Keratinocyte (primary cell): ENCODE measurements around the gene PACC1. TPM values are rescaled to one million over a fixed set of nuclear protein-coding genes. Genes with fewer than 3 reads are reported as not detected.

ENCODE experiments used
- DNase-seq: peaks from one replicate; pipeline ENCODE4 v3.0.0-alpha.2; 2011; ENCODE audit warnings: low read depth, missing footprints, low spot score
- FAIRE-seq: peaks from 2 replicates; lab custom pipeline; 2011; peaks lifted over from hg19 to GRCh38; lab: Jason Lieb, UNC
- H2AFZ ChIP-seq: 2 replicates; pipeline ENCODE4 v1.6.0; 2012; ENCODE audit warnings: low read length, control low read depth, inconsistent platforms; ENCODE audit not compliant: control insufficient read depth
- H3K27ac ChIP-seq: 2 replicates; pipeline ENCODE4 v1.5.1; 2011; ENCODE audit warnings: low read length; ENCODE audit not compliant: control insufficient read depth, insufficient read depth
- H3K27me3 ChIP-seq: 3 replicates; pipeline ENCODE4 v1.6.0; 2011; ENCODE audit warnings: low read length; ENCODE audit not compliant: control insufficient read depth, insufficient read depth; ENCODE audit errors: extremely low read depth
- H3K36me3 ChIP-seq, 2 experiments: 2 replicates in 1 of 2; 3 replicates in 1 of 2; pipeline ENCODE4 v1.5.1; 2011; ENCODE audit warnings: low read length in 2 of 2, mild to moderate bottlenecking in 1 of 2; ENCODE audit not compliant: control insufficient read depth in 2 of 2, insufficient read depth in 2 of 2; ENCODE audit errors: extremely low read depth in 1 of 2
- H3K4me1 ChIP-seq: 3 replicates; pipeline ENCODE4 v1.5.1; 2011; ENCODE audit warnings: low read length; ENCODE audit not compliant: control insufficient read depth, insufficient read depth; ENCODE audit errors: extremely low read depth
- H3K4me2 ChIP-seq: 3 replicates; pipeline ENCODE4 v1.6.0; 2011; ENCODE audit warnings: low read depth, low read length; ENCODE audit not compliant: control insufficient read depth, insufficient read depth; ENCODE audit errors: extremely low read depth
- H3K4me3 ChIP-seq, 3 experiments: fragments of 200-600 bp in 1 of 3; sonication (generic) in 1 of 3; 2 replicates in 2 of 3; 3 replicates in 1 of 3; pipeline ENCODE4 v1.5.1; 2011 to 2016; ENCODE audit warnings: low read length in 3 of 3, mild to moderate bottlenecking in 3 of 3, control low read depth in 2 of 3, inconsistent platforms in 1 of 3, low read depth in 1 of 3, mixed read lengths in 1 of 3, mixed run types in 1 of 3, moderate library complexity in 1 of 3; ENCODE audit not compliant: control insufficient read depth in 2 of 3, insufficient read depth in 2 of 3; ENCODE audit errors: extremely low read depth in 1 of 3
- H3K79me2 ChIP-seq: 2 replicates; pipeline ENCODE4 v1.6.0; 2012; ENCODE audit warnings: low read length; ENCODE audit not compliant: control insufficient read depth, insufficient read depth
- H3K9ac ChIP-seq: 3 replicates; pipeline ENCODE4 v1.6.0; 2011; ENCODE audit warnings: low read length; ENCODE audit not compliant: control insufficient read depth, insufficient read depth; ENCODE audit errors: extremely low read depth
- H3K9me1 ChIP-seq: 3 replicates; pipeline ENCODE4 v1.6.0; 2011; ENCODE audit warnings: low read length; ENCODE audit not compliant: control insufficient read depth, insufficient read depth; ENCODE audit errors: extremely low read depth
- H3K9me3 ChIP-seq: 2 replicates; pipeline ENCODE4 v1.5.1; 2012; ENCODE audit warnings: low read depth, low read length; ENCODE audit not compliant: control insufficient read depth
- H4K20me1 ChIP-seq: 3 replicates; pipeline ENCODE4 v1.6.0; 2011; ENCODE audit warnings: low read length; ENCODE audit not compliant: control insufficient read depth, insufficient read depth; ENCODE audit errors: extremely low read depth
- EZH2 ChIP-seq: IDR thresholded peaks from one replicate; pipeline ENCODE4 v1.6.1; 2012; ENCODE audit warnings: inconsistent platforms, mild to moderate bottlenecking, low read length, moderate library complexity
- dilution Hi-C: fragments of 300-500 bp; cut with MboI; formaldehyde crosslinking; loops from one replicate; pipeline ENCODE4 v1.7.0; 2020; ENCODE audit warnings: low sequenced_read_pairs; ENCODE audit not compliant: extremely low pct_ligation_motif_present
- polyA plus RNA-seq, 5 experiments: library from polyadenylated mRNA; depleted of rRNA in 3 of 5; stranded (reverse) in 3 of 5; stranded (forward) in 1 of 5; unstranded in 1 of 5; fragments of >200 nt; gene quantifications; 1 replicate in 1 of 5; 2 replicates in 3 of 5; 3 replicates in 1 of 5; pipeline versions ENCODE4 v1.2.1 to v1.2.3, GENCODE V29; 2011 to 2012; ENCODE audit warnings: missing spikeins in 2 of 5, low read depth in 1 of 5, low replicate concordance in 1 of 5
- TF ChIP-seq, protein P1 (sequence below), 3 experiments: IDR thresholded peaks in 1 of 3; conservative IDR thresholded peaks in 1 of 3; optimal IDR thresholded peaks in 1 of 3; 2 replicates in 2 of 3; 3 replicates in 1 of 3; pipeline versions ENCODE3 to v1.5.1; 2011; ENCODE audit warnings: low read length in 3 of 3, mild to moderate bottlenecking in 3 of 3, moderate library complexity in 2 of 3, control low read depth in 1 of 3, inconsistent platforms in 1 of 3; ENCODE audit not compliant: insufficient read depth in 2 of 3; ENCODE audit errors: extremely low read depth in 1 of 3

Gene PACC1
- polyA plus RNA-seq, 1 donor (not counting 4 experiments of a cell fraction or from before 2014, with no cell fraction given): 12.7 TPM

- H3K27me3 ChIP-seq: no peaks in the 10 kb centered on the region
- DNase-seq (no peak), FAIRE-seq (no peak)
- H2AFZ ChIP-seq: no peak overlapping the region
- H3K27ac ChIP-seq: no peak overlapping the region
- dilution Hi-C loops: no loop called here
- H3K9me3 ChIP-seq: no peaks in the 10 kb centered on the region
- peaks cover 2% of the 10 kb centered on the region for H3K9me1 ChIP-seq
- no peaks in the 10 kb centered on the region for H3K4me1 ChIP-seq
- H3K79me2 ChIP-seq: peaks cover 2% of the 10 kb centered on the region
- peaks cover 11 to 20% of the 10 kb centered on the region in 2 experiments for H3K36me3 ChIP-seq
- H3K4me3 ChIP-seq: no peak overlapping the region
- H3K9ac ChIP-seq: no peak overlapping the region
- H3K4me2 ChIP-seq: no peak overlapping the region
- TF ChIP-seq, protein P1, sequence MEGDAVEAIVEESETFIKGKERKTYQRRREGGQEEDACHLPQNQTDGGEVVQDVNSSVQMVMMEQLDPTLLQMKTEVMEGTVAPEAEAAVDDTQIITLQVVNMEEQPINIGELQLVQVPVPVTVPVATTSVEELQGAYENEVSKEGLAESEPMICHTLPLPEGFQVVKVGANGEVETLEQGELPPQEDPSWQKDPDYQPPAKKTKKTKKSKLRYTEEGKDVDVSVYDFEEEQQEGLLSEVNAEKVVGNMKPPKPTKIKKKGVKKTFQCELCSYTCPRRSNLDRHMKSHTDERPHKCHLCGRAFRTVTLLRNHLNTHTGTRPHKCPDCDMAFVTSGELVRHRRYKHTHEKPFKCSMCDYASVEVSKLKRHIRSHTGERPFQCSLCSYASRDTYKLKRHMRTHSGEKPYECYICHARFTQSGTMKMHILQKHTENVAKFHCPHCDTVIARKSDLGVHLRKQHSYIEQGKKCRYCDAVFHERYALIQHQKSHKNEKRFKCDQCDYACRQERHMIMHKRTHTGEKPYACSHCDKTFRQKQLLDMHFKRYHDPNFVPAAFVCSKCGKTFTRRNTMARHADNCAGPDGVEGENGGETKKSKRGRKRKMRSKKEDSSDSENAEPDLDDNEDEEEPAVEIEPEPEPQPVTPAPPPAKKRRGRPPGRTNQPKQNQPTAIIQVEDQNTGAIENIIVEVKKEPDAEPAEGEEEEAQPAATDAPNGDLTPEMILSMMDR (optimal IDR thresholded peaks at IDR 0.05 in 1 of 3, IDR thresholded peaks at IDR 0.05 in 1 of 3, conservative IDR thresholded peaks at IDR 0.05 in 1 of 3; ENCODE audit: extremely low read depth in 1 of 3, insufficient read depth in 2 of 3, low read length in 3 of 3): no peak
- no peak for TF ChIP-seq EZH2
- no peaks in the 10 kb centered on the region for H4K20me1 ChIP-seq
These were observed 25.5 kb downstream of the PACC1 start for GRCh38 chr1:212388985-212389716.

DNA sequence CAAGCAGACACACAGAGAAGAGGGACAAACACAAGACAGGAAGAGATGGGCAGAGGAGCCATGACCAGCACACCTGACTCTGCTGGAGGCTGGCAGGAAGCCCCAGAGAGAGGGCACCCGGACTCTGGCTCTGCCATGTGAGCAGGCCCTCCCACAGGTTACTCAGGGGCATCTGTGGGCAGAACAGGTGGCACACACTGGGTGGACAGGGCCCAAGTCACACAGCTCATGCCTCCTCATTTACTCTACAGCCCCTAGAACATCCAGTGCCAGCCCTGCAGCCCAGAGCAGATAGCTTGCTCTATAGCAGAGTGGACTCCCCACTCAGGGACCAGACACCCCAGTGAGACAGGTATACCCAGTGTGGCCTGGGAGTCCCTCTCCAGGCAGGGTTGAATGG, 28.7 kb downstream of the PACC1 start:
- Histone ChIP-seq H3K27ac (no peak overlapping the region), H3K9me3 (no peaks in the 10 kb centered on the region), H3K4me3 (no peak overlapping the region), H3K27me3 (no peaks in the 10 kb centered on the region), H2AFZ (no peak overlapping the region), H3K9ac (no peak overlapping the region), H4K20me1 (no peaks in the 10 kb centered on the region), H3K9me1 (peaks cover 2% of the 10 kb centered on the region), H3K4me2 (no peak overlapping the region), H3K36me3 (peaks cover 17 to 20% of the 10 kb centered on the region in 2 experiments), H3K79me2 (peaks cover 1% of the 10 kb centered on the region), H3K4me1 (no peaks in the 10 kb centered on the region)
- DNase-seq (no peak), FAIRE-seq (no peak)
- dilution Hi-C loops: no loop called here
- TF ChIP-seq, protein P1 (optimal IDR thresholded peaks at IDR 0.05 in 1 of 3, IDR thresholded peaks at IDR 0.05 in 1 of 3, conservative IDR thresholded peaks at IDR 0.05 in 1 of 3; ENCODE audit: extremely low read depth in 1 of 3, insufficient read depth in 2 of 3, low read length in 3 of 3): no peak
- no peak for TF ChIP-seq EZH2
